ENCODE data around the gene ORAI3. TPM values are rescaled to one million over a fixed set of nuclear protein-coding genes. Genes with fewer than 3 reads are reported as not detected.

The ORAI3 gene
- total and polyA plus RNA-seq, 2 of the 13 experiments (the other 11 are each of a cell fraction or from before 2014, with no cell fraction given) = 11.4 to 32.0 TPM

DNA sequence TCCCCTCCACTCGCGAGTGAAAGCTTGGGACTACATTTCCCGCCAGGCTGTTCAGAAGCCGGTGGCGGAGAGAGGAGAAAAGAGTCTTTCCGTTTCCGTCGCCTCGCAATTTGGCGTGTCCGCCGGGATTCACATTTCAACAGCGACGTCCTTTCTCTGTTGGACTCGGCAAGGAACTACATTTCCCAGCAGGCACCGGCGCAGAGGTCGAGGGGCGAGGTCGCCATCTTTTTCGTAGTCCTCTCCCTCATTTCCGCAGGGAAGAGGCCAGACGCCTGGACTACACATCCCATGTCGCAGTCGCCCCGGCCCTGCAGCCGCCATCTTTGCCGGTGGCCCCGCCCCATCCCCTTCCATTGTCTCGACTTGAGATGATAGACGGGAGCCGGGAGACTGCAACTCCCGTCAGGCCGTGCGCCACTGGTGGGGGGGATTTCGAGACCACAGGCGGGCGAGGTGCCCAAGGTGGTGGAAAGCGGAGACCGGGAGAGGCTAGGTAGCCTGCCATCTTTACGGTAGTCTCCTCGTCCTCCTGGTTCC, 26.4 kb upstream of the ORAI3 start (continued):
- TF ChIP-seq POGZ (CRISPR knock-in tag; IDR thresholded peaks at IDR 0.05) (0 out of 2 replicates have a peak, but pooled peaks have one; percentile 56), ZNF572 (CRISPR knock-in tag; IDR thresholded peaks at IDR 0.05) (0 out of 2 replicates have a peak, but pooled peaks have one; percentile 56), LCORL (IDR thresholded peaks at IDR 0.05) (no peak), LCORL (CRISPR knock-in tag; IDR thresholded peaks at IDR 0.05) (peak; percentile 47), FOXA3 (CRISPR knock-in tag; IDR thresholded peaks at IDR 0.05) (peak; percentile 54), AGO1 (IDR thresholded peaks at IDR 0.05; ENCODE audit: low read depth, low read length, poor library complexity, severe bottlenecking) (peak; percentile 6), ZNF878 (CRISPR knock-in tag; IDR thresholded peaks at IDR 0.05) (no peak), ZNF816 (CRISPR knock-in tag; IDR thresholded peaks at IDR 0.05; ENCODE audit: borderline replicate concordance) (no peak), HCFC1 (IDR thresholded peaks at IDR 0.05; ENCODE audit: low read depth, low read length) (peak; percentile 98), HDAC6 (IDR thresholded peaks at IDR 0.05; ENCODE audit: low read depth, low read length) (no peak), RNF2 (conservative IDR thresholded peaks at IDR 0.05; ENCODE audit: low read depth) (no peak), NR2F1 (CRISPR knock-in tag; IDR thresholded peaks at IDR 0.05) (peak in 1 of 2 experiments; percentile 15; a peak in 1 of 4 replicates), ZMYM2 (CRISPR knock-in tag; IDR thresholded peaks at IDR 0.05) (no peak), ZMYM4 (CRISPR knock-in tag; IDR thresholded peaks at IDR 0.05) (no peak; the same call in 1 of the 2 replicates), ZNF792 (CRISPR knock-in tag; IDR thresholded peaks at IDR 0.05) (no peak), NR3C1 (CRISPR knock-in tag; IDR thresholded peaks at IDR 0.05) (no peak), ARID2 (CRISPR knock-in tag; IDR thresholded peaks at IDR 0.05; ENCODE audit: borderline replicate concordance) (no peak), ZSCAN20 (CRISPR knock-in tag; IDR thresholded peaks at IDR 0.05; ENCODE audit: borderline replicate concordance) (no peak), SP140L (CRISPR knock-in tag; IDR thresholded peaks at IDR 0.05; ENCODE audit: borderline replicate concordance) (no peak), ZNF777 (CRISPR knock-in tag; IDR thresholded peaks at IDR 0.05) (peak; percentile 44; the same call in 1 of the 2 replicates)
- TF ChIP-seq, protein P1, sequence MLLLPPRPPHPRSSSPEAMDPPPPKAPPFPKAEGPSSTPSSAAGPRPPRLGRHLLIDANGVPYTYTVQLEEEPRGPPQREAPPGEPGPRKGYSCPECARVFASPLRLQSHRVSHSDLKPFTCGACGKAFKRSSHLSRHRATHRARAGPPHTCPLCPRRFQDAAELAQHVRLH (CRISPR knock-in tag; IDR thresholded peaks at IDR 0.05; ENCODE audit: borderline replicate concordance, low read depth) = 0 out of 2 replicates have a peak, but pooled peaks have one; percentile 13
- TF ChIP-seq, protein P2, sequence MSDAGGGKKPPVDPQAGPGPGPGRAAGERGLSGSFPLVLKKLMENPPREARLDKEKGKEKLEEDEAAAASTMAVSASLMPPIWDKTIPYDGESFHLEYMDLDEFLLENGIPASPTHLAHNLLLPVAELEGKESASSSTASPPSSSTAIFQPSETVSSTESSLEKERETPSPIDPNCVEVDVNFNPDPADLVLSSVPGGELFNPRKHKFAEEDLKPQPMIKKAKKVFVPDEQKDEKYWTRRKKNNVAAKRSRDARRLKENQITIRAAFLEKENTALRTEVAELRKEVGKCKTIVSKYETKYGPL (CRISPR knock-in tag; IDR thresholded peaks at IDR 0.05) = no peak
- TF ChIP-seq, protein P3, sequence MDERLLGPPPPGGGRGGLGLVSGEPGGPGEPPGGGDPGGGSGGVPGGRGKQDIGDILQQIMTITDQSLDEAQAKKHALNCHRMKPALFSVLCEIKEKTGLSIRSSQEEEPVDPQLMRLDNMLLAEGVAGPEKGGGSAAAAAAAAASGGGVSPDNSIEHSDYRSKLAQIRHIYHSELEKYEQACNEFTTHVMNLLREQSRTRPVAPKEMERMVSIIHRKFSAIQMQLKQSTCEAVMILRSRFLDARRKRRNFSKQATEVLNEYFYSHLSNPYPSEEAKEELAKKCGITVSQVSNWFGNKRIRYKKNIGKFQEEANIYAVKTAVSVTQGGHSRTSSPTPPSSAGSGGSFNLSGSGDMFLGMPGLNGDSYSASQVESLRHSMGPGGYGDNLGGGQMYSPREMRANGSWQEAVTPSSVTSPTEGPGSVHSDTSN (CRISPR knock-in tag; IDR thresholded peaks at IDR 0.05) = peak; percentile 74
- TF ChIP-seq, protein P4, sequence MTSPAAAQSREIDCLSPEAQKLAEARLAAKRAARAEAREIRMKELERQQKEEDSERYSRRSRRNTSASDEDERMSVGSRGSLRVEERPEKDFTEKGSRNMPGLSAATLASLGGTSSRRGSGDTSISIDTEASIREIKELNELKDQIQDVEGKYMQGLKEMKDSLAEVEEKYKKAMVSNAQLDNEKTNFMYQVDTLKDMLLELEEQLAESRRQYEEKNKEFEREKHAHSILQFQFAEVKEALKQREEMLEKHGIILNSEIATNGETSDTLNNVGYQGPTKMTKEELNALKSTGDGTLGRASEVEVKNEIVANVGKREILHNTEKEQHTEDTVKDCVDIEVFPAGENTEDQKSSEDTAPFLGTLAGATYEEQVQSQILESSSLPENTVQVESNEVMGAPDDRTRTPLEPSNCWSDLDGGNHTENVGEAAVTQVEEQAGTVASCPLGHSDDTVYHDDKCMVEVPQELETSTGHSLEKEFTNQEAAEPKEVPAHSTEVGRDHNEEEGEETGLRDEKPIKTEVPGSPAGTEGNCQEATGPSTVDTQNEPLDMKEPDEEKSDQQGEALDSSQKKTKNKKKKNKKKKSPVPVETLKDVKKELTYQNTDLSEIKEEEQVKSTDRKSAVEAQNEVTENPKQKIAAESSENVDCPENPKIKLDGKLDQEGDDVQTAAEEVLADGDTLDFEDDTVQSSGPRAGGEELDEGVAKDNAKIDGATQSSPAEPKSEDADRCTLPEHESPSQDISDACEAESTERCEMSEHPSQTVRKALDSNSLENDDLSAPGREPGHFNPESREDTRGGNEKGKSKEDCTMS (CRISPR knock-in tag; conservative IDR thresholded peaks at IDR 0.05) = no peak
- TF ChIP-seq, protein P5, sequence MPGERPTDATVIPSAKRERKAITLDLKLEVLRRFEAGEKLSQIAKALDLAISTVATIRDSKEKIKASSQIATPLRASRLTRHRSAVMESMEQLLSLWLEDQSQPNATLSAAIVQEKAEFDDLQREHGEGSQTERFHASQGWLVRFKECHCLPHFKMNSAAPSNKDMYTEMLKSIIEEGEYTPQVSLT (CRISPR knock-in tag; IDR thresholded peaks at IDR 0.05; ENCODE audit: borderline replicate concordance, low read depth) = no peak
